Brain microvascular endothelial cell (primary cell): ENCODE data around the gene GPRIN1.

ENCODE experiments used
- DNase-seq: peaks from one replicate; pipeline ENCODE4 v3.0.0-alpha.2; 2020
- H3K27ac ChIP-seq: fragments of 250-450 bp; sonication (Bioruptor Pico); 2 replicates; pipeline ENCODE4 v1.5.1; 2020; ENCODE audit warnings: mild to moderate bottlenecking, moderate library complexity
- H3K27me3 ChIP-seq: fragments of 250-450 bp; sonication (Bioruptor Pico); replicated peaks from 2 replicates; pipeline ENCODE4 v1.5.1; 2020; ENCODE audit warnings: mild to moderate bottlenecking
- H3K36me3 ChIP-seq: fragments of 250-450 bp; sonication (Bioruptor Pico); replicated peaks from 2 replicates; pipeline ENCODE4 v1.5.1; 2020; ENCODE audit warnings: mild to moderate bottlenecking
- H3K4me3 ChIP-seq: 2 replicates; pipeline ENCODE4 v1.5.1; 2011; ENCODE audit warnings: low read depth, mild to moderate bottlenecking, control low read depth, low read length, moderate library complexity
- in situ Hi-C: cut with HindIII; loops from 2 replicates; pipeline ENCODE4 v1.10.0; 2017; ENCODE audit warnings: low sequenced_read_pairs, low pct_ligation_motif_present
- TF ChIP-seq, protein P1 (sequence below): IDR thresholded peaks from 2 replicates; pipeline ENCODE4 v1.5.1; 2011; ENCODE audit warnings: low read depth, mild to moderate bottlenecking, moderate library complexity, low read length, control low read depth, inconsistent platforms; ENCODE audit errors: missing control alignments

Gene GPRIN1

DNA sequence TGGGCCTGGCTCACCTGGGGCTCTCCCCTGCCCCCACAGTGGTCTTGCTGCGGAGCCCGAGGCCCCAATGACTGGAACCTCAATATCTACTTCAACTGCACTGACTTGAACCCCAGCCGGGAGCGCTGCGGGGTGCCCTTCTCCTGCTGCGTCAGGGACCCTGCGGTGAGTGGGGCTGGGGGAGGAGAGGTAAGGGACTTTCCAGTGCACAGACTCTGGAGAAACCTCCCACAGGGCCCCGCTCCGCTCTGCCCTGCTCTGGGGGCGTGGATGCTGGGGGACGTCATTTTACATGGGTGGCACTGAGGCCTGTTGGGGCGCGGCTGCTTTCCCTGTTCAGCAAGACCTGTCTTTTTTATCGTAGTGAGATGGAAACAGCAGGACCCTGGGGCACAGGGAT, 44.9 kb upstream of the GPRIN1 start:
- no peak for DNase-seq
- TF ChIP-seq, protein P1, sequence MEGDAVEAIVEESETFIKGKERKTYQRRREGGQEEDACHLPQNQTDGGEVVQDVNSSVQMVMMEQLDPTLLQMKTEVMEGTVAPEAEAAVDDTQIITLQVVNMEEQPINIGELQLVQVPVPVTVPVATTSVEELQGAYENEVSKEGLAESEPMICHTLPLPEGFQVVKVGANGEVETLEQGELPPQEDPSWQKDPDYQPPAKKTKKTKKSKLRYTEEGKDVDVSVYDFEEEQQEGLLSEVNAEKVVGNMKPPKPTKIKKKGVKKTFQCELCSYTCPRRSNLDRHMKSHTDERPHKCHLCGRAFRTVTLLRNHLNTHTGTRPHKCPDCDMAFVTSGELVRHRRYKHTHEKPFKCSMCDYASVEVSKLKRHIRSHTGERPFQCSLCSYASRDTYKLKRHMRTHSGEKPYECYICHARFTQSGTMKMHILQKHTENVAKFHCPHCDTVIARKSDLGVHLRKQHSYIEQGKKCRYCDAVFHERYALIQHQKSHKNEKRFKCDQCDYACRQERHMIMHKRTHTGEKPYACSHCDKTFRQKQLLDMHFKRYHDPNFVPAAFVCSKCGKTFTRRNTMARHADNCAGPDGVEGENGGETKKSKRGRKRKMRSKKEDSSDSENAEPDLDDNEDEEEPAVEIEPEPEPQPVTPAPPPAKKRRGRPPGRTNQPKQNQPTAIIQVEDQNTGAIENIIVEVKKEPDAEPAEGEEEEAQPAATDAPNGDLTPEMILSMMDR: no peak
- H3K36me3 ChIP-seq: peaks cover 11% of the 10 kb centered on the region
- H3K4me3 ChIP-seq: no peak overlapping the region
- no peak overlapping the region for H3K27ac ChIP-seq
- in situ Hi-C loops: no loop called here
- H3K27me3 ChIP-seq: no peaks in the 10 kb centered on the region

DNA sequence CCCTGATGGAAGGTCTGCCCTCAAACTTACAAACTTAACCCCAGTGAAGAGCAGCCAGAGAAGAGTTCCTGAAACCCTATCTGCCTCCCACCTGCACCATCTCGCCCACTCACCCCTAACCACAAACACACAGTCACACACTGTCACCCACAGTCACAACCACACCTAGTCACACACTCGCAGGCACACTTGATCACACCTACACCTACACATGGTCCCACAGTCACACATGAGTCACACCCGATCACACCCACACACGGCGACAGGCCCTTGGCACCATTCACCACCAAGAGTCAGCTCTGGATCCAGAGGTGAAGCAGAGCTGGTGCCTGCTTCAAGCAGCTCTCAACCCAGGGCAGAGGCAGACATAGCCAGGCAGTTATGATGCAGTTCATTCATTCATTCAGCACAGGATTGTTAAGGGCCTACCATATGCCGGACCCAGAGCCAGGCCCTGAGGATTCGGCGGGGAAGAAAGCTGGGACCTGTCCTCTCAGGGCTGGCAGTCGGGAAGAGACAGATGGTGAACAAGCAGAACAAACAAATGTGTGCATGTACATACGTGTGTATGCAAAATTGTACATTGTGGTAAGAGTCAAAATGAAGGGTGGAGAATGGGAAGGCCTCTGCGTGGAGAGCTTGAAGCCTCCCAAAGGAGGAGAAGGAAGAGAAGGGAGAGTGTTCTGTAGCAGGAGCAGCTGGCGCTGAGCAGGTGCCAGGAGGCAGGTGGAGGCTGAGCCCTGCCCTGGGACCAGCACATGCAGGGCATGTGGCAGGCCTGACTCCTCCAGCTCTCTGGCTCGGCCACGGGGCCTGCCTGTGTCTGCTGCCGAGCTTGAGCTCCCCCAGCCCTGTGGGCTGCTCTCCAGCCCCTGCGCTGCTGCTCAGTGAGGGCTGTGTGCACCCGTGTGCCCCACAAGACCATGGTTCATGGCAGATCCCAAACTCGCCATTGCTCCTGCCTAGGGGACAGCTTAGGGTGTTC, 43.7 kb upstream of the GPRIN1 start:
- no peaks in the 10 kb centered on the region for H3K27me3 ChIP-seq
- H3K36me3 ChIP-seq: peaks cover 11% of the 10 kb centered on the region
- DNase-seq: no peak
- no peak overlapping the region for H3K27ac ChIP-seq
- in situ Hi-C loops: no loop called here
- TF ChIP-seq, protein P1: no peak
- no peak overlapping the region for H3K4me3 ChIP-seq

DNA sequence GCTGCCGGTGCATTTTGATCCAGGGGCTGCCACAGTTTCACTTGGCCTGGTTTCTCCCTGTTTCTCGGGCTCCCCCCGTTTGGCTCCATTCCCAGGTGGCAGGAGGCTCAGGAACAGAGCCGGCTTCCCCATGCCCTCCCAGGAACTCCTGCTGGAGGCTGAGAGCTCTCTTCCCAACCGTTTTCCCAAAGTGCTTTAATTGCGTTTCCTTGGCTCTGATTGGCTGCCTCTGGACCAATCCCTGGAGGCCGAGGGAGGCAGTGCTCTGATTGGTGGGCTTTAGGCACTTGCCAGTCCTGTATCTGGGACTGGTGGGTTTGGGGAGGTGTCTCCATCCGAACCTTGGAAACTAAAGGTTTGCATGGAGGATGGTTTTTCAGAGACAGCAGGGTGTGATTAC, 42.2 kb upstream of the GPRIN1 start:
- Histone ChIP-seq H3K36me3 (peaks cover 8% of the 10 kb centered on the region), H3K27ac (no peak overlapping the region), H3K27me3 (no peaks in the 10 kb centered on the region), H3K4me3 (no peak overlapping the region)
- TF ChIP-seq, protein P1: no peak
- no peak for DNase-seq
- in situ Hi-C loops: no loop called here

DNA sequence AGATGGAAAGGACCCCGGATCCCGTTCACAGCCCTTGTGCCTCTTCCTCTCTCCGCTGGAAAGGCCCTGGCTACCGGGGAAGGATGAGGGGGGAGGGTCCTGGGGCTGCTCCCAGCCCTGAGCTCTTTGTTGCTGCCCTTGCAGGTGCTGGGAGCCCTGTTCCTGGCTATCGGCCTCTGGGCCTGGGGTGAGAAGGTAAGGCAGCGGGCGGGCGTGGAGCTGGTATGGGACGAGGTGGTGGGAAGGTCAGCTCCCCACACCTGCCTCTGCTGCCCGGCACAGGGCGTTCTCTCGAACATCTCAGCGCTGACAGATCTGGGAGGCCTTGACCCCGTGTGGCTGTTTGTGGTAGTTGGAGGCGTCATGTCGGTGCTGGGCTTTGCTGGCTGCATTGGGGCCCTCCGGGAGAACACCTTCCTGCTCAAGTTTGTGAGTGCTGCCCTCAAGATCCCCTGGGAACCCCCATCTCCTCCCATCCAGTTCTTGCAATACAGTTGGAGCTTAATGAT, 41.6 kb upstream of the GPRIN1 start:
- no peak for DNase-seq
- TF ChIP-seq, protein P1: no peak
- in situ Hi-C loops: no loop called here

DNA sequence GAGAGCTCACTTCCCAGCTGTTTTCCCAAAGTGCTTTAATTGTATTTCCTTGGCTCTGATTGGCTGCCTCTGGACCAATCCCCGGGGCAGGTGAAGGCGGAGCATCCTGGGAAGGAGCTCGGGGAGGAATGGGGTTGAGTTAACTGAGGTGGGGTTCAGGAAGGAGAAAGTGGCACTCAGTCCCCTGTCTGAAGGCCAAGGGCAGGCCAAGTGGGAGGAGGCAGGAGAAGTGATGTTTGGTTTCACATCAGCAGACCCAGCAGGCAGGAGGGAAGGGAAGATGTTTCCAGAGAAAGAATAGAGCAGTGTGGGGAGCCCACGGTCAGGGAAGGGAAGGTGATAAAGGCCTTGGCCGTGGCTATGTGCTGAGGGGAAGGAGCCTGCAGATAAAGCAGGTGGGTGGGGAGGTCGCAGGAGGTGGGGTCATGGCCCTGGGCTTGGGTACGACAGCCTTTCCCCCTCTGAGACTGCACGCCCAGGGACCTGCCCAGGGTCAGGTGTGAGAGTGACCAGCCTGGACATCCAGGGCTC, 40.5 kb upstream of the GPRIN1 start:
- Histone ChIP-seq H3K36me3 (peaks cover 5% of the 10 kb centered on the region), H3K4me3 (no peak overlapping the region), H3K27me3 (no peaks in the 10 kb centered on the region), H3K27ac (no peak overlapping the region)
- no peak for DNase-seq
- in situ Hi-C loops: no loop called here
- TF ChIP-seq, protein P1: no peak

More for the DNA sequence above, 41.6 kb upstream of the GPRIN1 start:
- Histone ChIP-seq H3K4me3 (no peak overlapping the region), H3K36me3 (peaks cover 5% of the 10 kb centered on the region), H3K27me3 (no peaks in the 10 kb centered on the region), H3K27ac (no peak overlapping the region)
